ENCODE results near the gene PILRB.

DNA sequence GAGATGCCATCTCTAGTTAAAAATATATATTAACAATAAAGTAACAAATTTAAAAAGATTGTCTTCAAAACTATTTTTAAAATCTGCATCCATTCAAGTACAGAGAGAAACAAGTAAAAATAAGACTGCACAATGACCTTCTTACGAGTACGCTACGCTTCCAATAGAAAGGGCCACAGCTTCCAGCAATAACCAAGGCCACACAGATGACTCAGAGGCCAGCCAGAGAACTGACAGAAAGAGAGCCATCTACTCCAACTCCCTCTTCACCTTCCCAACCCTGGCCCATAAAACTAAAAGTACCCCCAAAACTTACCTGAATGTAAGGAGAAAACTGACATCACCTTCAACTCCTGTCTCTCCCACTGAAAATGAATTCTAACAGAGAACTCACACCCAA is 42.1 kb downstream of the PILRB start:
- TF ChIP-seq, protein P1, sequence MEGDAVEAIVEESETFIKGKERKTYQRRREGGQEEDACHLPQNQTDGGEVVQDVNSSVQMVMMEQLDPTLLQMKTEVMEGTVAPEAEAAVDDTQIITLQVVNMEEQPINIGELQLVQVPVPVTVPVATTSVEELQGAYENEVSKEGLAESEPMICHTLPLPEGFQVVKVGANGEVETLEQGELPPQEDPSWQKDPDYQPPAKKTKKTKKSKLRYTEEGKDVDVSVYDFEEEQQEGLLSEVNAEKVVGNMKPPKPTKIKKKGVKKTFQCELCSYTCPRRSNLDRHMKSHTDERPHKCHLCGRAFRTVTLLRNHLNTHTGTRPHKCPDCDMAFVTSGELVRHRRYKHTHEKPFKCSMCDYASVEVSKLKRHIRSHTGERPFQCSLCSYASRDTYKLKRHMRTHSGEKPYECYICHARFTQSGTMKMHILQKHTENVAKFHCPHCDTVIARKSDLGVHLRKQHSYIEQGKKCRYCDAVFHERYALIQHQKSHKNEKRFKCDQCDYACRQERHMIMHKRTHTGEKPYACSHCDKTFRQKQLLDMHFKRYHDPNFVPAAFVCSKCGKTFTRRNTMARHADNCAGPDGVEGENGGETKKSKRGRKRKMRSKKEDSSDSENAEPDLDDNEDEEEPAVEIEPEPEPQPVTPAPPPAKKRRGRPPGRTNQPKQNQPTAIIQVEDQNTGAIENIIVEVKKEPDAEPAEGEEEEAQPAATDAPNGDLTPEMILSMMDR (IDR thresholded peaks at IDR 0.05; ENCODE audit: low read depth, low read length): no peak
- no peak for TF ChIP-seq POLR2A (IDR thresholded peaks at IDR 0.05; ENCODE audit: extremely low read depth, insufficient read length)
- TF ChIP-seq, protein P2, sequence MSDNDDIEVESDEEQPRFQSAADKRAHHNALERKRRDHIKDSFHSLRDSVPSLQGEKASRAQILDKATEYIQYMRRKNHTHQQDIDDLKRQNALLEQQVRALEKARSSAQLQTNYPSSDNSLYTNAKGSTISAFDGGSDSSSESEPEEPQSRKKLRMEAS (IDR thresholded peaks at IDR 0.05; ENCODE audit: low read depth, low read length): no peak

All from NB4 (cell line).